H9 (cell line): Measurements from ENCODE around the gene LAMA5. TPM values are rescaled to one million over a fixed set of nuclear protein-coding genes. Genes with fewer than 3 reads are reported as not detected.

Source experiments
- DNase-seq: peaks from one replicate; pipeline ENCODE4 v3.0.0-alpha.2; 2017
- H2AFZ ChIP-seq: one replicate; pipeline ENCODE4 v1.6.1; 2013; ENCODE audit warnings: mild to moderate bottlenecking, low read length, control low read depth, moderate library complexity
- H2AK5ac ChIP-seq: 2 replicates; pipeline ENCODE4 v1.6.1; 2013; ENCODE audit warnings: low read length, control low read depth, mixed read lengths; ENCODE audit not compliant: insufficient read length
- H2BK120ac ChIP-seq: one replicate; pipeline ENCODE4 v1.6.1; 2013; ENCODE audit warnings: low read depth, mild to moderate bottlenecking, low read length, control low read depth, inconsistent platforms; ENCODE audit not compliant: poor library complexity, severe bottlenecking
- H2BK12ac ChIP-seq: 2 replicates; pipeline ENCODE4 v1.6.1; 2013; ENCODE audit warnings: low read length, control low read depth, mixed read lengths, low read depth; ENCODE audit not compliant: insufficient read length
- H2BK15ac ChIP-seq: 2 replicates; pipeline ENCODE4 v1.6.1; 2013; ENCODE audit warnings: low read depth, low read length, control low read depth
- H2BK20ac ChIP-seq: one replicate; pipeline ENCODE4 v1.6.1; 2013; ENCODE audit warnings: low read depth, mild to moderate bottlenecking, low read length, control low read depth, inconsistent platforms; ENCODE audit not compliant: poor library complexity, severe bottlenecking
- H2BK5ac ChIP-seq: 2 replicates; pipeline ENCODE4 v1.6.1; 2013; ENCODE audit warnings: low read length, control low read depth, mixed read lengths; ENCODE audit not compliant: insufficient read length
- H3K14ac ChIP-seq: 2 replicates; pipeline ENCODE4 v1.6.1; 2013; ENCODE audit warnings: low read length, control low read depth; ENCODE audit not compliant: insufficient read depth
- H3K18ac ChIP-seq: 2 replicates; pipeline ENCODE4 v1.6.1; 2013; ENCODE audit warnings: low read depth, mild to moderate bottlenecking, mixed read lengths, low read length, control low read depth; ENCODE audit not compliant: insufficient read length
- H3K23ac ChIP-seq: 2 replicates; pipeline ENCODE4 v1.6.1; 2013; ENCODE audit warnings: low read length, control low read depth, mixed read lengths, low read depth; ENCODE audit not compliant: insufficient read length
- H3K23me2 ChIP-seq: 2 replicates; pipeline ENCODE4 v1.6.1; 2013; ENCODE audit warnings: low read depth, mild to moderate bottlenecking, mixed read lengths, low read length, control low read depth; ENCODE audit not compliant: insufficient read length, poor library complexity, severe bottlenecking
- H3K27ac ChIP-seq: 2 replicates; pipeline ENCODE4 v1.5.1; 2013; ENCODE audit warnings: low read length, control low read depth, mixed read lengths, low read depth; ENCODE audit not compliant: insufficient read length
- H3K27me3 ChIP-seq: 2 replicates; pipeline ENCODE4 v1.6.1; 2013; ENCODE audit warnings: low read length, control low read depth, inconsistent platforms; ENCODE audit not compliant: insufficient read depth
- H3K4ac ChIP-seq: 2 replicates; pipeline ENCODE4 v1.6.1; 2013; ENCODE audit warnings: low read depth, mild to moderate bottlenecking, control low read depth, inconsistent platforms, low read length, moderate library complexity
- H3K4me1 ChIP-seq: 2 replicates; pipeline ENCODE4 v1.6.1; 2013; ENCODE audit warnings: low read length, control low read depth, inconsistent platforms; ENCODE audit not compliant: insufficient read depth
- H3K4me2 ChIP-seq: 2 replicates; pipeline ENCODE4 v1.6.1; 2013; ENCODE audit warnings: low read length, control low read depth, mixed read lengths; ENCODE audit not compliant: insufficient read length, insufficient read depth
- H3K56ac ChIP-seq: 2 replicates; pipeline ENCODE4 v1.6.1; 2013; ENCODE audit warnings: low read depth, mild to moderate bottlenecking, mixed read lengths, low read length, control low read depth; ENCODE audit not compliant: insufficient read length
- H3K79me1 ChIP-seq: 2 replicates; pipeline ENCODE4 v1.6.1; 2013; ENCODE audit warnings: low read depth, mild to moderate bottlenecking, moderate library complexity, low read length, control low read depth, inconsistent platforms; ENCODE audit not compliant: insufficient read depth, poor library complexity, severe bottlenecking
- H3K79me2 ChIP-seq: 2 replicates; pipeline ENCODE4 v1.6.1; 2013; ENCODE audit warnings: low read length, control low read depth, inconsistent platforms; ENCODE audit not compliant: insufficient read depth
- H3K9ac ChIP-seq: 2 replicates; pipeline ENCODE4 v1.6.1; 2013; ENCODE audit warnings: low read length, control low read depth, mixed read lengths; ENCODE audit not compliant: insufficient read length; ENCODE audit errors: extremely low read depth
- H3K9me3 ChIP-seq: one replicate; pipeline ENCODE4 v1.6.1; 2013; ENCODE audit warnings: low read depth, low read length, inconsistent platforms; ENCODE audit not compliant: control insufficient read depth
- H3T11ph ChIP-seq: one replicate; pipeline ENCODE4 v1.6.1; 2013; ENCODE audit warnings: mild to moderate bottlenecking, low read length, control low read depth, inconsistent platforms
- H4K20me1 ChIP-seq: one replicate; pipeline ENCODE4 v1.6.1; 2013; ENCODE audit not compliant: control insufficient read depth, insufficient read length, insufficient read depth
- H4K5ac ChIP-seq: 2 replicates; pipeline ENCODE4 v1.6.1; 2013; ENCODE audit warnings: low read depth, mild to moderate bottlenecking, mixed read lengths, low read length, control low read depth; ENCODE audit not compliant: insufficient read length
- H4K8ac ChIP-seq: replicated peaks from 2 replicates; pipeline ENCODE4 v1.6.1; 2013; ENCODE audit warnings: low read length, control low read depth, mixed read lengths, low read depth; ENCODE audit not compliant: insufficient read length
- H4K91ac ChIP-seq: 2 replicates; pipeline ENCODE4 v1.6.1; 2013; ENCODE audit warnings: low read depth, mild to moderate bottlenecking, moderate library complexity, mixed read lengths, low read length, control low read depth; ENCODE audit not compliant: insufficient read length
- H3K27ac Mint-ChIP-seq, 3 experiments: 2 replicates in 2 of 3; 3 replicates in 1 of 3; pipeline ENCODE4 v1.8.0; 2020 to 2021; ENCODE audit warnings: mixed read lengths in 3 of 3, mild to moderate bottlenecking in 1 of 3, moderate library complexity in 1 of 3
- H3K27me3 Mint-ChIP-seq: 2 replicates; pipeline ENCODE4 v1.8.0; 2021; ENCODE audit warnings: low read depth, mild to moderate bottlenecking, moderate library complexity, mixed read lengths
- H3K36me3 Mint-ChIP-seq, 3 experiments: 2 replicates in 2 of 3; 3 replicates in 1 of 3; pipeline ENCODE4 v1.8.0; 2020 to 2021; ENCODE audit warnings: low read depth in 3 of 3, mixed read lengths in 3 of 3; ENCODE audit not compliant: insufficient read depth in 1 of 3
- H3K4me1 Mint-ChIP-seq, 2 experiments: 2 replicates each; pipeline ENCODE4 v1.8.0; 2020; ENCODE audit warnings: mixed read lengths in 2 of 2
- H3K4me3 Mint-ChIP-seq, 2 experiments: 2 replicates in 1 of 2; 3 replicates in 1 of 2; pipeline ENCODE4 v1.8.0; 2020 to 2021; ENCODE audit warnings: mild to moderate bottlenecking in 2 of 2, mixed read lengths in 2 of 2, moderate library complexity in 1 of 2
- H3K9me3 Mint-ChIP-seq, 2 experiments: 2 replicates in 1 of 2; 3 replicates in 1 of 2; pipeline ENCODE4 v1.8.0; 2020; ENCODE audit warnings: mild to moderate bottlenecking in 2 of 2, mixed read lengths in 2 of 2, moderate library complexity in 1 of 2
- WGBS: extraction: QIAGEN DNeasy Blood & Tissue Kit; methylation state at CpG from one replicate; pipeline ENCODE4 v1.1.7; 2013; ENCODE audit warnings: missing lambda C conversion rate, low lambda C conversion rate, mixed read lengths; ENCODE audit not compliant: insufficient read length; ENCODE audit errors: extremely low coverage; 5-methylcytosine and 5-hydroxymethylcytosine counted together
- total RNA-seq: library from RNA; stranded (reverse); gene quantifications from 2 replicates; pipeline ENCODE4 v1.2.1, GENCODE V29; 2021
- TF ChIP-seq, protein P1 (sequence below): fragments of 200-600 bp; sonication (generic); conservative IDR thresholded peaks from 3 replicates; pipeline ENCODE4 v1.8.0; 2021; ENCODE audit warnings: antibody characterized with exemption, mild to moderate bottlenecking

Gene LAMA5
- total RNA-seq, 1 experiment from 2014 or later = 200 TPM

DNA sequence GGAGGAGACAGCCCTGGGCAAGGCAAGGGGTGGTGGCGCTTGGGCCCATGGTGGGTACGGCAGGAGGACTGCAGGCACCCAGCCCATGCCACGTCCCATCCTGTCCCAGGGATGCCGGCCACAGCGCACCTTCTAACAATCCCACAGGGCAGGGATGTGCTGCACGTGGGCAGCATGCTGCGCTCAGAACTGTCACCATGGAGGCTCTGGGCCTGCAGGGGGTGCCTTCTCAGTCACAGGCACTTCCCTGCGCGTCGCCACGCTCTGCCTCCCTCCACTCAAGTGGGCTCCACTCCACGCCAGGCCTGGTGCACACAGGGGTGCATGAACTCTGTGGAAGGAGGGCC, 37.6 kb upstream of the LAMA5 start:
- H3K79me2 ChIP-seq = no peaks in the 10 kb centered on the region
- H2AK5ac ChIP-seq = no peak overlapping the region
- H3K9me3 ChIP-seq = no peaks in the 10 kb centered on the region
- no peaks in the 10 kb centered on the region for H3K4me1 ChIP-seq
- no peak overlapping the region for H3K14ac ChIP-seq
- no peaks in the 10 kb centered on the region for H3K27me3 ChIP-seq
- no peak overlapping the region for H2BK12ac ChIP-seq
- no peak overlapping the region for H4K5ac ChIP-seq
- H3K79me1 ChIP-seq = no peaks in the 10 kb centered on the region
- H3K27ac ChIP-seq = no peak overlapping the region
- H4K91ac ChIP-seq = no peak overlapping the region
- no peak overlapping the region for H2BK15ac ChIP-seq
- no peak overlapping the region for H3T11ph ChIP-seq
- H3K27me3 Mint-ChIP-seq = peaks cover 12% of the 10 kb centered on the region
- H2BK20ac ChIP-seq = no peak overlapping the region
- H3K9me3 Mint-ChIP-seq = no peaks in the 10 kb centered on the region
- no peak for DNase-seq
- no peak overlapping the region for H2AFZ ChIP-seq
- H2BK5ac ChIP-seq = no peak overlapping the region
- H4K8ac ChIP-seq = no peak overlapping the region
- no peak overlapping the region for H3K18ac ChIP-seq
- no peak overlapping the region for H2BK120ac ChIP-seq
- no peak overlapping the region for H3K23ac ChIP-seq
- no CpG with 5 or more reads among the region's 12 CpGs for WGBS
- peaks cover 9 to 18% of the 10 kb centered on the region in 2 experiments for H3K4me1 Mint-ChIP-seq
- TF ChIP-seq, protein P1, sequence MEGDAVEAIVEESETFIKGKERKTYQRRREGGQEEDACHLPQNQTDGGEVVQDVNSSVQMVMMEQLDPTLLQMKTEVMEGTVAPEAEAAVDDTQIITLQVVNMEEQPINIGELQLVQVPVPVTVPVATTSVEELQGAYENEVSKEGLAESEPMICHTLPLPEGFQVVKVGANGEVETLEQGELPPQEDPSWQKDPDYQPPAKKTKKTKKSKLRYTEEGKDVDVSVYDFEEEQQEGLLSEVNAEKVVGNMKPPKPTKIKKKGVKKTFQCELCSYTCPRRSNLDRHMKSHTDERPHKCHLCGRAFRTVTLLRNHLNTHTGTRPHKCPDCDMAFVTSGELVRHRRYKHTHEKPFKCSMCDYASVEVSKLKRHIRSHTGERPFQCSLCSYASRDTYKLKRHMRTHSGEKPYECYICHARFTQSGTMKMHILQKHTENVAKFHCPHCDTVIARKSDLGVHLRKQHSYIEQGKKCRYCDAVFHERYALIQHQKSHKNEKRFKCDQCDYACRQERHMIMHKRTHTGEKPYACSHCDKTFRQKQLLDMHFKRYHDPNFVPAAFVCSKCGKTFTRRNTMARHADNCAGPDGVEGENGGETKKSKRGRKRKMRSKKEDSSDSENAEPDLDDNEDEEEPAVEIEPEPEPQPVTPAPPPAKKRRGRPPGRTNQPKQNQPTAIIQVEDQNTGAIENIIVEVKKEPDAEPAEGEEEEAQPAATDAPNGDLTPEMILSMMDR = no peak
- H4K20me1 ChIP-seq = no peaks in the 10 kb centered on the region
- no peak overlapping the region for H3K56ac ChIP-seq
- H3K36me3 Mint-ChIP-seq = peaks cover 0 to 4% (median 0%) of the 10 kb centered on the region in 3 experiments; a peak in 1 of 7 replicates
- H3K23me2 ChIP-seq = no peaks in the 10 kb centered on the region
- H3K4me3 Mint-ChIP-seq = no peak overlapping the region
- H3K4me2 ChIP-seq = no peak overlapping the region
- H3K27ac Mint-ChIP-seq = no peak overlapping the region
- no peak overlapping the region for H3K9ac ChIP-seq
- no peak overlapping the region for H3K4ac ChIP-seq
